Inferior parietal cortex (tissue), 1 donor: Measurements from ENCODE around the gene TMEM45A.
"Not testable (repeated sequence)": the region's sequence is repeated elsewhere in the genome, so short reads cannot be mapped to it uniquely, and the experiment has no call there.

Experiments used
- DNase-seq: peaks from one replicate; pipeline ENCODE4 v3.0.0-alpha.2; 2016; ENCODE audit errors: extremely low spot score

TMEM45A gene, protein sequence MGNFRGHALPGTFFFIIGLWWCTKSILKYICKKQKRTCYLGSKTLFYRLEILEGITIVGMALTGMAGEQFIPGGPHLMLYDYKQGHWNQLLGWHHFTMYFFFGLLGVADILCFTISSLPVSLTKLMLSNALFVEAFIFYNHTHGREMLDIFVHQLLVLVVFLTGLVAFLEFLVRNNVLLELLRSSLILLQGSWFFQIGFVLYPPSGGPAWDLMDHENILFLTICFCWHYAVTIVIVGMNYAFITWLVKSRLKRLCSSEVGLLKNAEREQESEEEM

GRCh38 chr3:100492059-100493006 lies at the start of gene TMEM45A:
Gene TMEM45A (plus strand): TSS chr3:100492619. CDS start chr3:100555212, 62,593 bp downstream.
- peak; percentile 93 for DNase-seq

- no peak for DNase-seq
Observed at GRCh38 chr3:100443690-100444089, 48.7 kb upstream of the TMEM45A start.

GRCh38 chr3:100447067-100447466 lies 45.4 kb upstream of the TMEM45A start:
- DNase-seq: not testable (repeated sequence)

DNA sequence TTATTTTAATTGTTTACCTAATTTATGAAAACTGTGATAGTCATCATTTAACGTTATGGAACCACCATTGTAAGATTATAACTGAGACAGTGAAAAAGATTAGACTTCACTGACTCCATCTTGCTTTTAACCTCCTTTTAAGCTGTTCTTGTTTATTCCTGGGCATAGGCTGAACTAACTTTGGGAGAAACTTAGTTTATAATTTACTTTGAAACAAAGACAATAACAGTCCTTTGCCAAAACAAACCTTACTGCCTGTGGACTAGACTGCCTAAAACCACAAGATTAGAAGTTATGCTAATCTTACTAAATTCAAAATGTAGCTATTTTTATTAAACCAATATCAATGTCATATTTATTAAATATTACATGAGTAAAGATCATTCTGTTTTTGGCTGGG lies 44.3 kb upstream of the TMEM45A start:
- no peak for DNase-seq

DNA sequence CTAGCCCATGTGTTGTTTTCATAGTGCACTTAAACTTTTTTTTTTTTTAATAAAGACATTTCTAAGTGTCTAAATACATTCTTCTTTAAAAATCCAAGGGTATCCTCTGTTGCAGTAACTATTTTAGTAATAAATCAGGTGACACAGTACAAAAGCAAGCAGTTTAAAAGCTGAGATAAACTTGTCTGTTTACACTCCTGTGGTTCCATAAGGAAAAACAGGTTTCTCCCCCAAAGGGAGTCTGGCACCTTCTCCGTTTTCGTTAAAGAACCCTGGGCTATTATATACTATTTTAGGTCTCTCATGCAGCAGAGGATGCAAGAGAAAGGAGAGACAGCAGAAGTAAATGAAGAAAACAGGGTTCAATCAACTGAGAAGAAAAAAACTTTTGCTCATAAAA lies 43.2 kb upstream of the TMEM45A start:
- no peak for DNase-seq

DNA sequence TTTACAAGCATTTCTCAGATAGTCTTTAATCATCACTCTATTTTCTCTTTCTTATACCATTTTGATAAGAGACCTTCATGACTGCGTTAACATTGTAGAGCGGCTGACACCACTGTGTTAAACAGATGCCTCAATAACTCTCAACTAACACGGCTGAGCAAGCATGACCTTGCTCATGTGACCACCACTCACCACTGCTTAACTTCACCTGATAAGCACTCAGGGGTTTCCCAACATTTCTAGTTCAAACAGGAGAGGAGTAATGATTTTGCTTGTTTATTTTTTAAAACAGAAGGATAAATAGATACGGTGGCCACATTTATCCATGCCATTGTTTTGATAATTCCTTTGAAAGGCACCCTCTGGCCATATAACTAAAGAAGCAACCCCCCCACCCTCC lies 37.7 kb upstream of the TMEM45A start:
- DNase-seq: no peak

DNA sequence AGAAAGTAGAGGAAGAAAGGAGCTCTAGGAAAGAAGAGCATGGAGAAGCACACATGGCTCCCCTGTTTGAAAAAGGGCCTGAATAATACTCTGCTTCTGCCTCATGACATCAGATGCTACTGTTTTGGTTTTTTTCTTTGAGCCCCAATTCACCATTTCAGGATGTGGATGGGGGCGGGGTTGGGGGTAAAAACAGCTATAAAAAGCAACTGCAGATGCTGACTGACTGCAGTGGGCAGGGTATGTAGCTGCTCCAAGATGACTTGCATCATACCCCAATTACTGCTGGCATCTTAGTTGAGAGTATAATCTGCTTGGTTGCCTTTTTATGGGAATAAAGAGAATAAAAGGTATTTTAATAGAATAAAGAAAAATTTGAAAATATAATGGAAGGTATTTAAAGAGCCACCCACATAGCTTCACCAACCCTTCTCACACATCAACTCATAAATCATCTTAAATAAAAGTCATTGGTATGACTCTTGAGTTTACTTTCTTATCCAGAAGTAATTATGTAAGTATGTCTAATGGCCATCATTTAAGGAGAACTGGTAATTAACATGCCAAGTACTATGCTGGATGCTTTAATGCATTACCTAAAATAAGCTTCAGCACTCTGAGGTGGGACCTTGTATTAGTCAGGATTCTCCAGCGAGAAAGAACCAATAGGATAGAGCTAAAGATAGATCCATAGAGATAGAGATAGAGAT lies 36.4 kb upstream of the TMEM45A start:
- DNase-seq: no peak

DNA sequence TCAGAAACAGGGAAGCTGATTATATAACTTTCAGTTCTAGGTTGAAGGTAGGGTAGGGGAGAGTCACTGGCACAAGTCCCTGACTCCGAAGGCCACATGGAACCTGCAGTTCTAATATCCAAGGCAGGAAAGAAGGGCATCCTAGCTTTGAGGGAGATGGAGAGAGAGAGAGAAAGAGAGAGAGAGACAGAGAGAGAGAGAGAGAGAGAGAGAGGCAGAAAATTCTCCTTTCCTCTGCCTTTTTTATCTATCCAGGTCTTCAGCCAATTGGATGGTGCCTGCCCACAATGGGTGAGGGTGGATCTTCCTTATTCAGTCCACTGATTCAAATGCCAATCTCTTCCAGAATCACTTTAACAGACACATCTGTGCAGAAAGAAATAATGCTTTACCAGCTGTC lies 35.7 kb upstream of the TMEM45A start:
- DNase-seq: no peak

DNA sequence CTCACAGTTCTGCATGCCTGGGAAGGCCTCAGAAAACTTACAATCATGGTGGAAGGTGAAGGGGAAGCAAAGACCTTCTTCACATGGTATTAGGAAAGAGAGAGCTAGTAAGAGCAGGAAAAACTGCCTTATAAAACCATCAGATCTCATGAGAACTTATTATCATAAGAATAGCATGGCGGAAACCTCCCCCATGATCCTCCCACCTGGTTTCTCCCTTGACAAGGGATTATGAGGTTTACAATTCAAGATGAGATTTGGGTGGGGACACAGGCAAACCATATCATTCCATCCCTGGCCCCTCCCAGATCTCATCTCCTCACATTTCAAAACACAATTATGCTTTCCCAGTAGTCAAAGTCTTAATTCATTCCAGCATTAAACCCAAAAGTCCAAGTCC lies 34.6 kb upstream of the TMEM45A start:
- no peak for DNase-seq

DNA sequence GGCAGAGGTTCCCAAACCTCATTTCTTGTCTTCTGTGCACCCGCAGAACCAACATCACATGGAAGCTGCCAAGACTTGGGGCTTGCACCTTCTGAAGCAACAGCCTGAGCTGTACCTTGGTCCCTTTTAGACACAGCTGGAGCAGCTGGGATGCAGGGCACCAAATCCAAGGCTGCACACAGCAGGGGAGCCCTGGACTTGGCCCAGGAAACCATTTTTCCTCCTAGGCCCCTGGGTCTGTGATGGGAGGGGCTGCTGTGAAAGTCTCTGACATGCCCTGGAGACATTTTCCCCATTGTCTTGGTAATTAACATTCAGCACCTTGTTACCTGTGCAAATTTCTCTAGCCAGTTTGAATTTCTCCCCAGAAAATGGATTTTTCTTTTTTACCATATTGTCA lies 33.6 kb upstream of the TMEM45A start:
- DNase-seq: no peak

GRCh38 chr3:100463002-100463401 lies 29.4 kb upstream of the TMEM45A start:
- DNase-seq: peak; percentile 64

DNA sequence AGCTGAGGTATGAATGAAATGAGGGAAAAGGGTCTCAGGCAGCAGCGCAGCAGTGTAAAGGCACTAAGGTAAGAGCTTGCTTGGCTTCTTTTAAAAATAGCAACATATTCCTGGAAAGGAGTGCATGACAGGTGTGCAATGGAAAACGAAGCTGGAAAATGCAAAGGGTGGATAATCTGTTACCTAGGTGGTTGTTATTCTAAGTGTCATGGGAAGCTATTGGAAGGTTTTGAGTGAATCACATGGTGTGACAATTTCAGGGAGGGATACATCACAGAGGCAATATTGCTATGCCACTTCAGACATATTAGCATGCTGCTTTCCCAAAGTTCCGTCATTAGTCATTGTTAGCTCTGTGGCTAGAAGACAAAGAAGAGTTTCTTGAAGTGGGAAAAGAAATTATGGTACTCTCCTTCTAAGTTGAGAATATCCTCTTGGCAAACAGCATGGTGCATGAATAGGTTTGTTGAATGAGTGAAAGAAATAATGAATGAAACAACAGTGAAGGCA lies 28.7 kb upstream of the TMEM45A start:
- DNase-seq: no peak

- no peak for DNase-seq
Observed at GRCh38 chr3:100465892-100466777, 26.3 kb upstream of the TMEM45A start.

GRCh38 chr3:100467133-100467532 lies 25.3 kb upstream of the TMEM45A start:
- no peak for DNase-seq

DNA sequence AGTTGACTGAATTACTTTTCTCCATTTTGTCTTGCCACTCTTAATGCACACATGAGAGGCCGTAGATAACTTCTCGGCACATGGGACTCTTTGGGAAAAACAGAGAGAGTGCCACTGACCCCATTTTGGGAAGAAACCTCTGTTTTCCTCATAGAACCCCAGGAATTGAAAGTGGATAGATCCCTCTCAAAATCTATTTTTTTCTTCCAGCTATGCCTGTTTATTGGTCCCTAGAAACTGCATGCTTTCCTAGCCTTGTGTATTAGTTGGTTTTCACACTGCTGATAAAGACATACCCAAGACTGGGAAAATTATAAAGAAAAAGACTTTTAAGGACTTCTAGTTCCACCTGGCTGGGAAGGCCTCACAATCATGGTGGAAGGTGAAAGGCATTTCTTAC lies 23.7 kb upstream of the TMEM45A start:
- DNase-seq: no peak

DNA sequence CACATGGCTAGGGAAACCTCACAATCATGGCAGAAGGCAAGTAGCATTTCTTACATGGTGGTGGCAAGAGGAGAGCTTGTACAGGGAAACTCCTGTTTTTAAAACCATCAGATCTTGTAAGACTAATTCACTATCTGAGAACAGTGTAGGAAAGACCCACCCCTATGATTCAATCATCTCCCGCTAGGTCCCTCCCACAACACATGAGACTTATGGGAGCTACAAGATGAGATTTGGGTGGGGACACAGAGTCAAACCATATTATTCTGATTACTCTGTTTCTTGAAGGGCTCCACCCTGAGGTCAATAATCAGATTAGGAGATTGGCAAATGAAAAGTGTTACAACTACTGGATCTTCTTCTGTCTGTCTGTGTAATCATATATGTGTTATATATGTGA lies 21.5 kb upstream of the TMEM45A start:
- DNase-seq: no peak

DNA sequence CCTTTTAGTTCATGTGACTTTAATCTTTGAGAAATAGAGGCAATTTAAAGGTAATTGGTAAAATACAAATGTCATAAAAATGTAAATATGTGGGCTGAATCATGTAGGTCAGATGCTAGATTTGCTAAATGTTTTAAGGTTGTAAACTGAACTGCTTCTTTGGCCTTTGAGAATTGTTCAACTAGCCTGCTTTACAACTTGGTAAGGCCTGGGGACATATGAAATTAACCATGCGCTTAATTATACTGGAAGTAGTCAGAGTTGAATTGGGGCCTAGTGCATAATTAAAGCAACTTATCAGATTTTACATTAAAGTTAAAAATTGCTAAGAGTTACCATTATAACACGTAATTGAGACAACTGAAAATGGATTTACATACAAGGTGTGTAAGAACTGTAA lies 21.0 kb upstream of the TMEM45A start:
- no peak for DNase-seq

GRCh38 chr3:100477851-100478360 lies 14.5 kb upstream of the TMEM45A start:
- DNase-seq: not testable (repeated sequence)

DNA sequence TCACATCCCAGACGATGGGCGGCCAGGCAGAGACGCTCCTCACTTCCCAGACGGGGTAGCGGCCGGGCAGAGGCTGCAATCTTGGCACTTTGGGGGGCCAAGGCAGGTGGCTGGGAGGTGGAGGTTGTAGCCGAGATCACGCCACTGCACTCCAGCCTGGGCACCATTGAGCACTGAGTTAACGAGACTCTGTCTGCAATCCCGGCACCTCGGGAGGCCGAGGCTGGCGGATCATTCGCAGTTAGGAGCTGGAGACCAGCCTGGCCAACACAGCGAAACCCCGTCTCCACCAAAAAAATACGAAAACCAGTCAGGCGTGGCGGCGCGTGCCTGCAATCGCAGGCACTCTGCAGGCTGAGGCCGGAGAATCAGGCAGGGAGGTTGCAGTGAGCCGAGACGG lies 13.9 kb upstream of the TMEM45A start:
- DNase-seq: not testable (repeated sequence)

DNA sequence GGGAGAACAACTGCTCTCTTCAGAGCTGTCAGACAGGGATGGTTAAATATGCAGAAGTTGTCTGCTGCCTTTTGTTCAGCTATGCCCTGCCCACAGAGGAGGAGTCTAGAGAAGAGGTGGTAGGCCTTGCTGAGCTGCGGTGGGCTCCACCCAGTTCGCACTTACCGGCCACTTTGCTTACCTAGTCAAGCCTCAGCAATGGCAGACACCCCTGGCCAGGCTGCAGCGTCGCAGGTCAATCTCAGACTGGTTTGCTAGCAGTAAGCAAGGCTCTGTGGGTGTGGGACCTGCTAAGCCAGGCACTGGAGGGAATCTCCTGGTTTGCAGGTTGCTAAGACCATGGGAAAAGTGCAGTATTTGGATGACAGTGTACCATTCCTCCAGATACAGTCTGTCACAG lies 12.3 kb upstream of the TMEM45A start:
- no peak for DNase-seq

- no peak for DNase-seq
Observed at GRCh38 chr3:100482176-100482575, 10.2 kb upstream of the TMEM45A start.
